ENCODE measurements around the gene ARID3A.

GRCh38 chr19:876780-877314 lies 49.0 kb upstream of the ARID3A start:
- TF ChIP-seq CTCF (conservative IDR thresholded peaks at IDR 0.05; ENCODE audit: low read length) (no peak), EZH2phosphoT487 (IDR thresholded peaks at IDR 0.05; ENCODE audit: borderline replicate concordance, low read depth, low read length) (no peak)
